ENCODE results near the gene CREB3L4.
"Not testable (repeated sequence)": the region's sequence is repeated elsewhere in the genome, so short reads cannot be mapped to it uniquely, and the experiment has no call there.

The CREB3L4 gene

DNA sequence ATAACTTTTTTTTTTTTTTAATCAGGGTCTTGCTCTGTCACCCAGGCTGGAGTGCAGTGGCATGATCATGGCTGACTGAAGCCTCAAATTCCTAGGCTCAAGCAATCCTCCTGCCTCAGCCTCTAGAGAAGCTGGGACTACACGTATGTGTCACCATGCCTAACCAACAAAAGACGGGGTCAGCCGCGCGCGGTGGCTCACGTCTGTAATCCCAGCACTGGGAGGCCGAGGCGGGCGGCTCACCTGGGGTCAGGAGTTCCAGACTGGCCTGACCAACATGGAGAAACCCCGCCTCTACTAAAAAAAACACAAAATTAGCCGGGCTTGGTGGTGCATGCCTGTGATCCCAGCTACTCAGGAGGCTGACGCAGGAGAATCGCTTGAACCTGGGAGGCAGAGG is 44.8 kb downstream of the CREB3L4 start:
- not testable (repeated sequence) for H3K4me1 ChIP-seq (ENCODE audit: control insufficient read depth, insufficient read depth, low read length); H3K27me3 ChIP-seq (ENCODE audit: control insufficient read depth, insufficient read depth, low read length, poor library complexity, severe bottlenecking); H3K9me3 ChIP-seq (ENCODE audit: control insufficient read depth, low read length); H3K27ac ChIP-seq (ENCODE audit: insufficient read depth, low read depth, low read length, poor library complexity, severe bottlenecking); H3K36me3 ChIP-seq (ENCODE audit: control insufficient read depth, insufficient read depth, low read length); H3K4me3 ChIP-seq (ENCODE audit: insufficient read depth, low read depth, low read length)
- WGBS, 2 experiments = 94 to 95% methylated on average over 14 of the region's 14 CpGs

DNA sequence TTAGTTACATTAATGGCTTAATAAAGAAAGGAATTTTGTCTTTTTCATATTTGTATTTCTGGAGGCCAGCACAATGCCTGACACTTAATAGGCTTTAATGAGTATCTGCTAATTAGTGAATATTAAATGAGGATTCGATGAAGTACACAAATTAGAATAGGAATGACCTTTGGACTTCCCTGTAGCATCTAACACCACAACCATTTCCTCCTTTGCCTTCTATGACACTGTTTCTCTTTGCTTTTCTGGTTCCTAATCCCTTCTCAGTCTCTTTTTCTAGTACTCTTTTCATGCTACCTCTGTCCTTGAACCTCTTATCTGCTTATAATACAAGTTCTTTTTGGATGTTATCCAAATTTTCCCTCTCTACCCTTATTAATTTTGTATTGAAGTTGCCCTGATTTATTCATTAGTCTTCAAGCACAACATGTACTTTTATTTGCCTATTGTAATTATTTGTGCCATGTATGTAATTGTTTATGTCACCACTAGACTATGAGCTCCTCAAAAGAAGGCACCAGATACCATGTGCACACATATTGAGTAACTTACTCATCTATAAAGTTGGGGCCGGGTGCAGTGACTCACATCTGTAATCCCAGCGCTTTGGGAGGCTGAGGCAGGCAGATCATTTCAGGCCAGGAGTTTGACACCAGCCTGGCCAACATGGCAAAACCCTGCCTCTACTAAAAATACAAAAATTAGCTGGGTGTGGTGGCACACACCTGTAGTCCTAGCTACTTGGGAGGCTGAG is 46.6 kb downstream of the CREB3L4 start:
- H3K9me3 ChIP-seq (ENCODE audit: control insufficient read depth, low read length) = no peaks in the 10 kb centered on the region
- H3K4me3 ChIP-seq (ENCODE audit: insufficient read depth, low read depth, low read length) = no peak overlapping the region
- no peaks in the 10 kb centered on the region for H3K4me1 ChIP-seq (ENCODE audit: control insufficient read depth, insufficient read depth, low read length)
- H3K36me3 ChIP-seq (ENCODE audit: control insufficient read depth, insufficient read depth, low read length) = no peaks in the 10 kb centered on the region
- WGBS, 2 experiments = 92 to 94% methylated on average over 3 of the region's 3 CpGs
- no peaks in the 10 kb centered on the region for H3K27me3 ChIP-seq (ENCODE audit: control insufficient read depth, insufficient read depth, low read length, poor library complexity, severe bottlenecking)
- H3K27ac ChIP-seq (ENCODE audit: insufficient read depth, low read depth, low read length, poor library complexity, severe bottlenecking) = no peak overlapping the region

DNA sequence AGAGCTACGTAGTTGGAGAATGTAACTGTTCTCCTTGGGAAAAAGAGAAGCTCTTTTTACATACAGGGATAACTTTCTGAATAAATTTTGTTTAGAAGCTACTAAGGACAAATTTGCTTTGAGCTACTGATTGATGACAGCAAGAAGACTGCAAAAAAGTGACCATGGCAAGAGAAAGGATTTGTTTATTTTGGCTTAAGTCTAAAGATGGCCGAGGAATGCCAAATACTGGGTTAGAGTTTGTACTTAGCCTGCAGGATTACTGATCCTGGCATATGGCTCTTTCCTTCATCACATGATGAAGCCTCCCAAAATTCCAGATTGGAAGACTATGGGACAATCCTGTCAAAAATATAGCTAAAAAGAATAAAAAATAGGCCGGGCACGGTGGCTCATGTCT is 51.6 kb downstream of the CREB3L4 start:
- H3K9me3 ChIP-seq (ENCODE audit: control insufficient read depth, low read length) = no peaks in the 10 kb centered on the region
- H3K36me3 ChIP-seq (ENCODE audit: control insufficient read depth, insufficient read depth, low read length) = no peaks in the 10 kb centered on the region
- no peak overlapping the region for H3K4me3 ChIP-seq (ENCODE audit: insufficient read depth, low read depth, low read length)
- no peak overlapping the region for H3K27ac ChIP-seq (ENCODE audit: insufficient read depth, low read depth, low read length, poor library complexity, severe bottlenecking)
- H3K27me3 ChIP-seq (ENCODE audit: control insufficient read depth, insufficient read depth, low read length, poor library complexity, severe bottlenecking) = no peaks in the 10 kb centered on the region
- WGBS, 2 experiments = 92 to 93% methylated on average over 4 of the region's 4 CpGs
- H3K4me1 ChIP-seq (ENCODE audit: control insufficient read depth, insufficient read depth, low read length) = no peaks in the 10 kb centered on the region

DNA sequence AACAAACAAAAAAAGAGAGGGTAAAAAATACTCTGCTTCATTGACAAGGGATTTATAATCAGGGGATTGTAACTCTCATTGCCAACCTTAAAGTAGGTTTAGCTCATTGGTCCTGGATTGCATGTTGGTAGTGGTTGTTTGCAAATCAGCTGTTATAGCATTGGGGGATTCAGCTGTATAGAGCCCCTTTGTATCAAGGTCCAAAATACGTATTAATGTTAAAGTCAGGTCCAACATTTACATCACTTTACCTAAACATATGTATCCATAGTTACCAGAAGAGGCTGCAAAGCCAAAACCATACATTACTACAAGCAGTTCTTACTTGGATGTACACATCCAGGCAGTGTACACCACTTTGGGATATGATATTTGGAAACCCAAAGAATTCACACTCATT is 52.2 kb downstream of the CREB3L4 start:
- H3K4me3 ChIP-seq (ENCODE audit: insufficient read depth, low read depth, low read length) = no peak overlapping the region
- WGBS, 2 experiments = 88 to 94% methylated on average over 1 of the region's 1 CpG
- H3K4me1 ChIP-seq (ENCODE audit: control insufficient read depth, insufficient read depth, low read length) = no peaks in the 10 kb centered on the region

More for the DNA sequence above, 52.2 kb downstream of the CREB3L4 start:
- Histone ChIP-seq H3K27ac (ENCODE audit: insufficient read depth, low read depth, low read length, poor library complexity, severe bottlenecking) (no peak overlapping the region), H3K9me3 (ENCODE audit: control insufficient read depth, low read length) (no peaks in the 10 kb centered on the region), H3K36me3 (ENCODE audit: control insufficient read depth, insufficient read depth, low read length) (no peaks in the 10 kb centered on the region), H3K27me3 (ENCODE audit: control insufficient read depth, insufficient read depth, low read length, poor library complexity, severe bottlenecking) (no peaks in the 10 kb centered on the region)

Data from ectodermal cell (in vitro differentiated cells).